ENCODE measurements around the gene TRIM10. TPM values are rescaled to one million over a fixed set of nuclear protein-coding genes. Genes with fewer than 3 reads are reported as not detected.

TRIM10 gene
- total RNA-seq, 1 experiment from 2014 or later: not detected

DNA sequence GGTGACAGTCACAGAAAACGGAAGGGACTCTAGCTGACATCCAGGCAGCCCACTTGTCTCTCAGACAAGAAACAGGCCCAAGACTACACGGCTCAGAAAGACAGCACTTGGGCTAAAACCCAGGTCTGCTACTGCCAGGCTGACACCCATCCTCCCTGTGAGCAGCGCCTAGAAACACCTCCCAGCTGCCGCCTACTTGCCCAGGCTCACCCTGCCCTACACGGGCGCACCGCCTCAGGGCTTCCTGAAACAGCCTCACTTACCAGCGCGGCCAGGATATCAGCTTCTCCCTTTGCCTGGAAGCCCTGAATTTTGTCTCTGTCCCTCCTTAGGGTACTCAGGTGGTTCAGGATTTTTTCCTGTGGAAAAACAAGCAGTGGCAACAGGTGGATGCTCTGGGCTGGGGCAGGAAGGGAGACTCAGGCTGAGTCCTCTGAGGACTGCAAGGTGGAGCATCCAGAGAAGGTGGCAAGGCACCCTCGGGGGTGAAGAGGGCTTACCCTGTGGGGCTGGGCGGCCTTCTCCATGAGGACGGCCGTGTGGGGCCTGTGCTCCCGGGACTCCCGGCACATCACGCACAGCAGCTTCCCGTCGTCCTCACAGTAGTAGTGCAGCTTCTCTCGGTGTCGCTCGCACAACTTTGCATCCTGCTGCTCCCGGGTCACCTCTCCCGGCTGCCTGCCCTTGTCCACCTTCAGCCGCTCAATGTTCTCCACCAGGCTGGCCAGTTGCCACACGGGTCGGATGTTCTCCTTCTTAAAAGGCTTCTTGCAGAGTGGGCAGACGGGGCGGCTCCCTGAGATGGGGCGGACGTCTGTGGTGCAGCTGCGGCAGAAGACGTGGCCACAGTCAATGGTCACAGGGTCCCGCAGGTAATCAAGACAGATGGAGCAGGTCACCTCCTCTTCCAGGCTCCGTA lies 37.4 kb upstream of the TRIM10 start:
- POLR2A ChIA-PET: interaction anchor here (0.6 to 1.1 kb wide), 2 partner anchors 15 to 465 kb away, joined by 3 to 4 read pairs; partner anchors contain the start of gene TRIM26
- Mint-ChIP-seq H3K36me3 (ENCODE audit: insufficient read depth, unreplicated experiment) (peaks cover 69% of the 10 kb centered on the region), H3K4me1 (ENCODE audit: insufficient read depth, unreplicated experiment) (peaks cover 11% of the 10 kb centered on the region), H3K4me3 (ENCODE audit: unreplicated experiment) (no peak overlapping the region), H3K9me3 (ENCODE audit: unreplicated experiment) (no peaks in the 10 kb centered on the region), H3K27ac (ENCODE audit: low read depth, unreplicated experiment) (peak overlapping the region; percentile 46), H3K27me3 (ENCODE audit: insufficient read depth, unreplicated experiment) (no peaks in the 10 kb centered on the region)
- intact Hi-C loops (cut with micrococcal nuclease): no loop called here
- TF ChIP-seq, protein P1, sequence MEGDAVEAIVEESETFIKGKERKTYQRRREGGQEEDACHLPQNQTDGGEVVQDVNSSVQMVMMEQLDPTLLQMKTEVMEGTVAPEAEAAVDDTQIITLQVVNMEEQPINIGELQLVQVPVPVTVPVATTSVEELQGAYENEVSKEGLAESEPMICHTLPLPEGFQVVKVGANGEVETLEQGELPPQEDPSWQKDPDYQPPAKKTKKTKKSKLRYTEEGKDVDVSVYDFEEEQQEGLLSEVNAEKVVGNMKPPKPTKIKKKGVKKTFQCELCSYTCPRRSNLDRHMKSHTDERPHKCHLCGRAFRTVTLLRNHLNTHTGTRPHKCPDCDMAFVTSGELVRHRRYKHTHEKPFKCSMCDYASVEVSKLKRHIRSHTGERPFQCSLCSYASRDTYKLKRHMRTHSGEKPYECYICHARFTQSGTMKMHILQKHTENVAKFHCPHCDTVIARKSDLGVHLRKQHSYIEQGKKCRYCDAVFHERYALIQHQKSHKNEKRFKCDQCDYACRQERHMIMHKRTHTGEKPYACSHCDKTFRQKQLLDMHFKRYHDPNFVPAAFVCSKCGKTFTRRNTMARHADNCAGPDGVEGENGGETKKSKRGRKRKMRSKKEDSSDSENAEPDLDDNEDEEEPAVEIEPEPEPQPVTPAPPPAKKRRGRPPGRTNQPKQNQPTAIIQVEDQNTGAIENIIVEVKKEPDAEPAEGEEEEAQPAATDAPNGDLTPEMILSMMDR (IDR thresholded peaks at IDR 0.05; ENCODE audit: unreplicated experiment): no peak
- CTCF ChIA-PET: interaction anchor here (0.6 kb wide), 2 partner anchors 722 to 1283 kb away, joined by 3 to 6 read pairs; no protein-coding TSS in a partner anchor
- DNase-seq (ENCODE audit: unreplicated experiment): no peak
- no TSS peak for BruUV-seq (replicated peaks)

DNA sequence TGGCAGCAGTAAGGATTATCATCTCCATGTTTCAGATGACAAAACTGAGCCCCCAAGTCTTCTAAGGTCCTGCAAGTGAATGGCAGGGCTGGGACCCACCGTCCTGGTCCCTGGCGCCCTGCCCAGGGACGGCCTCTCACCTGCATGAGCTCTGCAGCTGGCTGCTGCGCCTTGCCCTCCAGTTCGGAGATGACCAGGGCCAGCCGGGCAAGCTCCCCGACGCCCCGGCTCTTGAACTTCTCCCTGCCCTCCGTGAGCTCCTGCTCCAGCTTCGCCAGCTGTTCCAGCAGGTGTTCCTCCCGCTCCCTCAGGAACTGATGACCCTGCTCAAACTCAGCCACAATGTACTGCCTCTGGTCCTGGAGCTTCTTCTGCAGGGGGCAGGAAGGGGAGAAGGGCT lies 35.4 kb upstream of the TRIM10 start:
- Mint-ChIP-seq H3K27me3 (ENCODE audit: insufficient read depth, unreplicated experiment) (no peaks in the 10 kb centered on the region), H3K27ac (ENCODE audit: low read depth, unreplicated experiment) (no peak overlapping the region), H3K36me3 (ENCODE audit: insufficient read depth, unreplicated experiment) (peaks cover 67% of the 10 kb centered on the region), H3K4me3 (ENCODE audit: unreplicated experiment) (no peak overlapping the region), H3K9me3 (ENCODE audit: unreplicated experiment) (no peaks in the 10 kb centered on the region), H3K4me1 (ENCODE audit: insufficient read depth, unreplicated experiment) (no peaks in the 10 kb centered on the region)
- POLR2A ChIA-PET: interaction anchor here (0.6 to 1.8 kb wide), 6 partner anchors 10 to 136 kb away, joined by 3 to 6 read pairs (median 3); partner anchors contain the start of gene TRIM26
- CTCF ChIA-PET: interaction anchor here (0.6 to 0.7 kb wide), 2 partner anchors 24 to 151 kb away, joined by 3 to 4 read pairs; no protein-coding TSS in a partner anchor
- no peak for DNase-seq (ENCODE audit: unreplicated experiment)
- TF ChIP-seq, protein P1 (IDR thresholded peaks at IDR 0.05; ENCODE audit: unreplicated experiment): no peak
- no TSS peak for BruUV-seq (replicated peaks)
- intact Hi-C loops (cut with micrococcal nuclease): no loop called here

DNA sequence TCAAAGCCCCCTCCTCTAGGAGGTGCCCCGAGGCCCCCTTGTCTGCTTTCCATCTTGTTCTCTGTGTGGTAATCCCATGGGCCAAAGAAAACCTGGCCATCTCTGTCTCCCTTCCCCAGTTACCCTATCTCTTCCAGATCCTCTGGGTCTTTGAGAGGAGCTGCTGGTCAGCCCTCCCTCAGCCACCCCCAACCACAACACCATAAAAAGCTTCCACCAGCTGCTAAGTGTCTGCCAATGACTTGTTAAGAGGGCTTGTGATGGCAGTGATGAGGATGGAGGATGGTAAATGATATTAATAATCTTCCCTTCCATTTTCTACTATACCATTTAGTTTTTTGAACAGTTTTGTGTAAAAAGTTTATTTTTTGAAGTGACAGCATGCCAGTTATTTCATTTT lies 34.9 kb upstream of the TRIM10 start:
- no peak for DNase-seq (ENCODE audit: unreplicated experiment)
- H3K27me3 Mint-ChIP-seq (ENCODE audit: insufficient read depth, unreplicated experiment): no peaks in the 10 kb centered on the region
- no TSS peak for BruUV-seq (replicated peaks)
- H3K4me3 Mint-ChIP-seq (ENCODE audit: unreplicated experiment): no peak overlapping the region
- no peaks in the 10 kb centered on the region for H3K4me1 Mint-ChIP-seq (ENCODE audit: insufficient read depth, unreplicated experiment)
- intact Hi-C loops (cut with micrococcal nuclease): no loop called here
- CTCF ChIA-PET: interaction anchor here (1.3 kb wide), 1 partner anchor 66 kb away, joined by 3 read pairs; no protein-coding TSS in a partner anchor
- POLR2A ChIA-PET: interaction anchor here (0.6 to 1.8 kb wide), 4 partner anchors 12 to 136 kb away, joined by 3 to 6 read pairs (median 5); partner anchors contain the start of gene TRIM26
- no peak overlapping the region for H3K27ac Mint-ChIP-seq (ENCODE audit: low read depth, unreplicated experiment)
- TF ChIP-seq, protein P1 (IDR thresholded peaks at IDR 0.05; ENCODE audit: unreplicated experiment): no peak
- H3K9me3 Mint-ChIP-seq (ENCODE audit: unreplicated experiment): no peaks in the 10 kb centered on the region
- H3K36me3 Mint-ChIP-seq (ENCODE audit: insufficient read depth, unreplicated experiment): peaks cover 71% of the 10 kb centered on the region

Data from MCF 10A (cell line).